HepG2 (cell line): Measurements from ENCODE around the gene AGFG1. TPM values are rescaled to one million over a fixed set of nuclear protein-coding genes. Genes with fewer than 3 reads are reported as not detected.

Experiments
- ATAC-seq: fragments of 200-7000 bp; cut with Tn5 transposase; 3 replicates; pipeline ENCODE4 v1.9.1; 2020; ENCODE audit warnings: mild to moderate bottlenecking, moderate library complexity
- BruUV-seq: library from RNA; stranded (reverse); fragments of 400-500 nt; replicated peaks from 2 replicates; lab custom pipeline; 2021; lab: Mats Ljungman, UMichigan
- CTCF ChIA-PET: fragments of 300-600 bp; formaldehyde crosslinking; extraction: SDS; loops from one replicate; lab custom pipeline; 2021; ENCODE audit warnings: low total read pairs, inconsistent platforms, low intra/inter-chr PET ratio; lab: Yijun Ruan, JAX
- POLR2A ChIA-PET: fragments of 350-600 bp; sonication (Branson Sonifier 250); formaldehyde crosslinking; loops from one replicate; lab custom pipeline; 2020; ENCODE audit warnings: antibody characterized with exemption, inconsistent platforms; lab: Yijun Ruan, JAX
- DNase-seq: peaks from one replicate; pipeline ENCODE4 v3.0.0-alpha.2; 2015; ENCODE audit warnings: low spot score
- FAIRE-seq: peaks from 3 replicates; lab custom pipeline; 2011; peaks lifted over from hg19 to GRCh38; lab: Jason Lieb, UNC
- H2AFZ ChIP-seq: one replicate; pipeline ENCODE4 v1.6.1; 2011; ENCODE audit warnings: low read length, inconsistent platforms
- H3K27ac ChIP-seq: fragments of 300-600 bp; 3 replicates; pipeline ENCODE4 v1.8.0; 2011; ENCODE audit warnings: mixed run types, mild to moderate bottlenecking, mixed read lengths, low read length, inconsistent platforms; ENCODE audit not compliant: insufficient read depth; ENCODE audit errors: extremely low read length
- H3K27me3 ChIP-seq, 2 experiments: fragments of 200-600 bp in 1 of 2; 2 replicates in 1 of 2; 3 replicates in 1 of 2; pipeline versions ENCODE4 v1.6.0 to v1.8.0; 2011; ENCODE audit warnings: low read length in 2 of 2, mild to moderate bottlenecking in 2 of 2, moderate library complexity in 2 of 2, inconsistent platforms in 1 of 2; ENCODE audit not compliant: insufficient read depth in 2 of 2, control insufficient read depth in 1 of 2
- H3K36me3 ChIP-seq, 2 experiments: fragments of 200-600 bp in 1 of 2; replicated peaks in 1 of 2; 2 replicates in 1 of 2; 3 replicates in 1 of 2; pipeline versions ENCODE4 v1.5.1 to v1.8.0; 2011; ENCODE audit warnings: low read length in 2 of 2, inconsistent platforms in 1 of 2; ENCODE audit not compliant: insufficient read depth in 2 of 2, control insufficient read depth in 1 of 2
- H3K4me1 ChIP-seq: 2 replicates; pipeline ENCODE4 v1.5.1; 2012; ENCODE audit warnings: low read length, inconsistent platforms; ENCODE audit not compliant: insufficient read depth
- H3K4me2 ChIP-seq: 2 replicates; pipeline ENCODE4 v1.6.0; 2011; ENCODE audit warnings: low read depth, low read length, inconsistent platforms
- H3K4me3 ChIP-seq, 3 experiments: fragments of 200-600 bp in 1 of 3; sonication (generic), shearing (Covaris generic) in 1 of 3; replicated peaks in 1 of 3; 2 replicates each; pipeline ENCODE4 v1.5.1; 2011 to 2016; ENCODE audit warnings: low read length in 3 of 3, inconsistent platforms in 2 of 3, low read depth in 2 of 3, mild to moderate bottlenecking in 2 of 3, control low read depth in 1 of 3, mixed read lengths in 1 of 3; ENCODE audit not compliant: insufficient read depth in 1 of 3
- H3K79me2 ChIP-seq: one replicate; pipeline ENCODE4 v1.6.1; 2011; ENCODE audit warnings: low read length, inconsistent platforms; ENCODE audit not compliant: insufficient read depth
- H3K9ac ChIP-seq: 2 replicates; pipeline ENCODE4 v1.6.0; 2011; ENCODE audit warnings: mild to moderate bottlenecking, low read depth, low read length, inconsistent platforms; ENCODE audit not compliant: insufficient read depth
- H3K9me3 ChIP-seq: 2 replicates; pipeline ENCODE4 v1.5.1; 2012; ENCODE audit warnings: mild to moderate bottlenecking, low read length
- H4K20me1 ChIP-seq: 2 replicates; pipeline ENCODE4 v1.6.0; 2011; ENCODE audit warnings: inconsistent platforms, mild to moderate bottlenecking, low read length, moderate library complexity; ENCODE audit not compliant: insufficient read depth
- IKZF1 ChIP-seq: fragments of 450-650 bp; IDR thresholded peaks from 2 replicates; pipeline ENCODE4 v1.7.1; 2016
- MAZ ChIP-seq, 2 experiments: sonication (generic) in 1 of 2; formaldehyde crosslinking in 1 of 2; IDR thresholded peaks; 2 replicates each; pipeline versions ENCODE4 v1.5.0 to v1.6.1; 2012 to 2020; ENCODE audit warnings: low read depth in 2 of 2, mild to moderate bottlenecking in 2 of 2, borderline replicate concordance in 1 of 2, improper control_type of control experiment in 1 of 2, low read length in 1 of 2, missing genetic modification reagents in 1 of 2, moderate library complexity in 1 of 2
- NFE2 ChIP-seq: sonication (generic); formaldehyde crosslinking; IDR thresholded peaks from 2 replicates; pipeline ENCODE4 v1.4.0; 2020; ENCODE audit warnings: missing genetic modification reagents
- RBM22 ChIP-seq: fragments of 200-400 bp; formaldehyde crosslinking; optimal IDR thresholded peaks from 2 replicates; pipeline ENCODE3; 2017; ENCODE audit warnings: mild to moderate bottlenecking, low read length, moderate library complexity
- SETDB1 ChIP-seq: sonication (generic); formaldehyde crosslinking; IDR thresholded peaks from 2 replicates; pipeline ENCODE4 v1.5.1; 2020; ENCODE audit warnings: missing genetic modification reagents, mild to moderate bottlenecking, borderline replicate concordance
- SNAPC2 ChIP-seq: sonication (generic); formaldehyde crosslinking; IDR thresholded peaks from 2 replicates; pipeline ENCODE4 v1.8.1; 2022; ENCODE audit warnings: mild to moderate bottlenecking, missing genetic modification reagents
- THYN1 ChIP-seq: sonication (generic); formaldehyde crosslinking; IDR thresholded peaks from 2 replicates; pipeline ENCODE4 v1.8.1; 2023; ENCODE audit warnings: low read depth, mild to moderate bottlenecking, moderate library complexity, missing genetic modification reagents, borderline replicate concordance
- ZBTB3 ChIP-seq: sonication (generic); formaldehyde crosslinking; IDR thresholded peaks from 2 replicates; pipeline ENCODE4 v1.4.0; 2020; ENCODE audit warnings: low read depth, mild to moderate bottlenecking, moderate library complexity, missing genetic modification reagents, borderline replicate concordance
- ZFP90 ChIP-seq: sonication (generic); formaldehyde crosslinking; IDR thresholded peaks from 2 replicates; pipeline ENCODE4 v1.8.0; 2022; ENCODE audit warnings: missing genetic modification reagents, mild to moderate bottlenecking, inconsistent platforms, borderline replicate concordance
- ZNF136 ChIP-seq: sonication (generic); formaldehyde crosslinking; IDR thresholded peaks from 2 replicates; pipeline ENCODE4 v1.8.1; 2022; ENCODE audit warnings: low read depth, mild to moderate bottlenecking, moderate library complexity, missing genetic modification reagents
- ZNF501 ChIP-seq: sonication (generic); formaldehyde crosslinking; IDR thresholded peaks from 2 replicates; pipeline ENCODE4 v1.5.1; 2020; ENCODE audit warnings: mild to moderate bottlenecking, moderate library complexity, missing genetic modification reagents
- ZNF75D ChIP-seq: sonication (generic); formaldehyde crosslinking; IDR thresholded peaks from 2 replicates; pipeline ENCODE4 v1.8.1; 2023; ENCODE audit warnings: missing genetic modification reagents, mild to moderate bottlenecking, borderline replicate concordance
- ZSCAN25 ChIP-seq: sonication (generic); formaldehyde crosslinking; IDR thresholded peaks from 2 replicates; pipeline ENCODE4 v1.8.0; 2022; ENCODE audit warnings: mild to moderate bottlenecking, missing genetic modification reagents
- WGBS: methylation state at CpG from one replicate; pipeline ENCODE4 v1.1.6; 2017; ENCODE audit warnings: low lambda C conversion rate; 5-methylcytosine and 5-hydroxymethylcytosine counted together
- in situ Hi-C: cut with HindIII; loops from 2 replicates; pipeline ENCODE4 v1.10.0; 2017; ENCODE audit warnings: low pct_unique_long_range_greater_than_20kb; ENCODE audit not compliant: extremely low pct_ligation_motif_present
- intact Hi-C: fragments of 100-400 bp; cut with micrococcal nuclease; formaldehyde crosslinking; loops from one replicate; pipeline ENCODE4 v1.10.0; 2022; ENCODE audit not compliant: unreplicated experiment
- polyA plus RNA-seq, 8 experiments: library from polyadenylated mRNA; depleted of rRNA in 3 of 8; stranded (reverse) in 7 of 8; unstranded in 1 of 8; fragments of >200 nt; fragmentation: Illumina TruSeq in 4 of 8; extraction: Trizol in 4 of 8; gene quantifications; 2 replicates each; pipeline versions ENCODE4 v1.2.1 to v1.2.3, GENCODE V29; 2011 to 2016; ENCODE audit warnings: low read depth in 4 of 8, missing spikeins in 1 of 8, mixed read lengths in 1 of 8; ENCODE audit not compliant: insufficient read depth in 1 of 8
- total RNA-seq, 5 experiments: library from RNA; depleted of rRNA; stranded (reverse); fragments of >200 nt; fragmentation: Illumina TruSeq; extraction: Trizol; gene quantifications; 2 replicates each; pipeline ENCODE4 v1.2.3, GENCODE V29; 2016; ENCODE audit warnings: low read depth in 1 of 5
- TF ChIP-seq, protein P1 (sequence below): sonication (generic); formaldehyde crosslinking; IDR thresholded peaks from 2 replicates; pipeline ENCODE4 v1.5.1; 2020; ENCODE audit warnings: mild to moderate bottlenecking, missing genetic modification reagents, moderate library complexity
- TF ChIP-seq, protein P2 (sequence below): sonication (generic); formaldehyde crosslinking; IDR thresholded peaks from 2 replicates; pipeline ENCODE4 v1.5.0; 2020; ENCODE audit warnings: missing genetic modification reagents

AGFG1 gene
- total and polyA plus RNA-seq, 2 of the 13 experiments (the other 11 are each of a cell fraction or from before 2014, with no cell fraction given) = 145 to 168 TPM

DNA sequence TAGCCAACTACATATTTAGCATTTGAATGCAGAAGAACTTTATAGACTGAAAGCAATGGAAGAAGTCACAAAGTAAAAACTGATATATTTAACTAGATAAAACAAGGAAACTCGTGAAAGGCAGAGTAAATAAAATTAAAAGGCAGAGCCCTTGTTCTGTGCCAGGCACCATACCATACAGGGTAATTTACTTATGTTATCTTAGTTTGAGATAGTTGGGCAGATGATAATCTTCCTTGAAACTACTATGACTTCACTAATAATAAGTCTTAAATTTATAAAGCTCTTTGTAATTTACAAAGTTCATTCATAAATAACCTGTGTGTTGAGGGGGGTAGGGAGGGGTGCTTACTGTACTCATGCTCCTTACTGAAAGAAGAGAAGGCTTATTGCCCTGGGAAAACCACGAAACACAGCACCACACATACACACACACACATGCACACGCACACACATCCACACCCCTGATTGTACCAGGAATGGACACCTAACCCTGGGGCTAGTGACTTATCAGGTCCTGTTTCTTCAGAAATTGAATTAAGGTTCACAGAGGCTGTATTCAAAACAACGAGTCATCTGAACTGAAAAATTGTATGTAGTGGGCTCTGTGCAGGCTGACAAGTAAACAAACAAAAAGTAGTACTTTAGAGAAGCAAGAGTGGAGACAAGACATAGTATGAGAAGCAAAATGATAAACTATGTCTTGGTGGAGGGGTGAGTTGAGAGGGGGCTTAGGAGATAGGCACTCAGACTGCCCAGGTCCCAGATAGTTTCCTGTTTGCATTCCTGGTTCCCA is 38.1 kb downstream of the AGFG1 start:
- ChIA-PET CTCF (interaction anchor here (1.0 kb wide), 1 partner anchor 43 kb away, joined by 3 read pairs; no protein-coding TSS in a partner anchor), POLR2A (no interaction called here)
- H3K4me2 ChIP-seq = peak overlapping the region; percentile 25; the same call in 1 of the 2 replicates
- intact Hi-C loops = loop anchor here (5.0 kb wide), 1 partner anchor 38 kb away; the partner anchor contains the start of gene AGFG1
- in situ Hi-C loops = no loop called here
- DNase-seq (peak; percentile 18), ATAC-seq (peak; percentile 26), FAIRE-seq (no peak)
- WGBS = 86% methylated on average over 4 of the region's 4 CpGs
- peaks cover 0 to 1% of the 10 kb centered on the region in 2 experiments; a peak in 4 of 5 replicates for H3K36me3 ChIP-seq
- H3K4me1 ChIP-seq = peaks cover 35% of the 10 kb centered on the region
- H3K9me3 ChIP-seq = no peaks in the 10 kb centered on the region
- TF ChIP-seq RBM22 (peak; percentile 66), ZBTB3 (no peak), SETDB1 (CRISPR knock-in tag) (no peak), SNAPC2 (no peak), ZSCAN25 (CRISPR knock-in tag) (peak; percentile 55; the same call in 1 of the 2 replicates), ZNF75D (CRISPR knock-in tag) (no peak)
- peaks cover 17% of the 10 kb centered on the region; the same call in 1 of the 2 replicates for H4K20me1 ChIP-seq
- H3K4me3 ChIP-seq = no peak overlapping the region
- H3K27ac ChIP-seq = peak overlapping the region; percentile 9
- H3K79me2 ChIP-seq = peaks cover 98% of the 10 kb centered on the region
- no peak overlapping the region for H2AFZ ChIP-seq
- no peaks in the 10 kb centered on the region for H3K27me3 ChIP-seq
- 0 out of 2 replicates have a peak overlapping the region, but pooled peaks have one; percentile 4 for H3K9ac ChIP-seq
- no TSS peak for BruUV-seq

DNA sequence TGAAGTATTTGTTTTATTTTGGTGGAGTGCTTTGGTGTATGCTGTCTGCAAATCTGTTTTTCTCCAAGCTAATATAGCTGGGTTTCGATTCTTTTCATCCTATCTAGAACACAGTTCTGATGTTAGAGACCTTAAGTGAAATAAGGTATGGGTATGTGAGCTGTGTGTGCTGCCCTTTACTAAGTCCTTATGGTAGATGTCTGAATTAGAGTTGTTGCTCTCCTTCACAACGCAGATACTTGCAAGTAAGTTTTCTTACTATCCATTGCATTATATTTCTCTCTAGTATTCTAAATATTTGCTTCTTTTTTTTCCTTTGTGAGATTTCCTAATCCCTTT is 38.6 kb downstream of the AGFG1 start:
- no peak overlapping the region for H3K4me3 ChIP-seq
- H4K20me1 ChIP-seq = peaks cover 18% of the 10 kb centered on the region; the same call in 1 of the 2 replicates
- peaks cover 36% of the 10 kb centered on the region for H3K4me1 ChIP-seq
- H3K27ac ChIP-seq = peak overlapping the region; percentile 9
- H3K9ac ChIP-seq = no peak overlapping the region
- ChIA-PET POLR2A (no interaction called here), CTCF (interaction anchor here (1.0 kb wide), 1 partner anchor 43 kb away, joined by 3 read pairs; no protein-coding TSS in a partner anchor)
- H3K79me2 ChIP-seq = peaks cover 98% of the 10 kb centered on the region
- peak; percentile 15; the same call in 2 of the 3 replicates for ATAC-seq
- no peak for FAIRE-seq
- peaks cover 0 to 1% of the 10 kb centered on the region in 2 experiments; a peak in 4 of 5 replicates for H3K36me3 ChIP-seq
- H2AFZ ChIP-seq = no peak overlapping the region
- H3K4me2 ChIP-seq = no peak overlapping the region
- H3K27me3 ChIP-seq = no peaks in the 10 kb centered on the region
- DNase-seq = no peak
- 90% methylated on average over 2 of the region's 2 CpGs for whole genome bisulfite sequencing
- in situ Hi-C loops = no loop called here
- BruUV-seq = no TSS peak
- intact Hi-C loops = loop anchor here (5.0 kb wide), 1 partner anchor 38 kb away; the partner anchor contains the start of gene AGFG1
- H3K9me3 ChIP-seq = no peaks in the 10 kb centered on the region
- TF ChIP-seq IKZF1 (no peak), ZFP90 (CRISPR knock-in tag) (no peak), MAZ (IDR thresholded peaks at IDR 0.05; ENCODE audit: borderline replicate concordance, low read depth, low read length) (no peak), MAZ (CRISPR knock-in tag; IDR thresholded peaks at IDR 0.05; ENCODE audit: low read depth) (no peak), THYN1 (no peak), NFE2 (no peak), ZNF501 (CRISPR knock-in tag) (no peak), ZNF136 (CRISPR knock-in tag) (no peak)
- TF ChIP-seq, protein P1, sequence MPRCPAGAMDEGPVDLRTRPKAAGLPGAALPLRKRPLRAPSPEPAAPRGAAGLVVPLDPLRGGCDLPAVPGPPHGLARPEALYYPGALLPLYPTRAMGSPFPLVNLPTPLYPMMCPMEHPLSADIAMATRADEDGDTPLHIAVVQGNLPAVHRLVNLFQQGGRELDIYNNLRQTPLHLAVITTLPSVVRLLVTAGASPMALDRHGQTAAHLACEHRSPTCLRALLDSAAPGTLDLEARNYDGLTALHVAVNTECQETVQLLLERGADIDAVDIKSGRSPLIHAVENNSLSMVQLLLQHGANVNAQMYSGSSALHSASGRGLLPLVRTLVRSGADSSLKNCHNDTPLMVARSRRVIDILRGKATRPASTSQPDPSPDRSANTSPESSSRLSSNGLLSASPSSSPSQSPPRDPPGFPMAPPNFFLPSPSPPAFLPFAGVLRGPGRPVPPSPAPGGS (CRISPR knock-in tag) = no peak
- TF ChIP-seq, protein P2, sequence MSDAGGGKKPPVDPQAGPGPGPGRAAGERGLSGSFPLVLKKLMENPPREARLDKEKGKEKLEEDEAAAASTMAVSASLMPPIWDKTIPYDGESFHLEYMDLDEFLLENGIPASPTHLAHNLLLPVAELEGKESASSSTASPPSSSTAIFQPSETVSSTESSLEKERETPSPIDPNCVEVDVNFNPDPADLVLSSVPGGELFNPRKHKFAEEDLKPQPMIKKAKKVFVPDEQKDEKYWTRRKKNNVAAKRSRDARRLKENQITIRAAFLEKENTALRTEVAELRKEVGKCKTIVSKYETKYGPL (CRISPR knock-in tag) = no peak
